ENCODE measurements around the gene NFATC3.
"Not testable (repeated sequence)": the region's sequence is repeated elsewhere in the genome, so short reads cannot be mapped to it uniquely, and the experiment has no call there.

NFATC3 gene

DNA sequence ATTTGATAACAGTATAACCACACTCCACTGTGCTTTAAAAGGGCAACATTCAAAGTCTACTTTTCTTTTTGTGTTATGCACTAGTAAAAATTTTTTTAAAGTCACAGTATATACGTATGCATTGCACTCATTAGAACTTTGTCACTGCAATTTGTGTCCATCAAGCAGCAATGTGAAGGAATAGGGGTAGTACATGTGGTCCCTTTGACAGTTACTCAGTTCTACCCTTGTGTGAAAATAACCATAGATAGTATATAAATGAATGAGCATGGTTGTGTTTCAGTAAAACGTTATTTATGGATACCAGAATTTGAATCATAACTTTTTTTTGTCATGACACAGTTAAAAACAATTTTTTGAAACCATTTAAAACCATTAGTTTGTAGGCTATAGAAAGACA is 30.7 kb downstream of the NFATC3 start:
- no peak for DNase-seq (ENCODE audit: low read depth in 1 of 2, low spot score in 1 of 2)

DNA sequence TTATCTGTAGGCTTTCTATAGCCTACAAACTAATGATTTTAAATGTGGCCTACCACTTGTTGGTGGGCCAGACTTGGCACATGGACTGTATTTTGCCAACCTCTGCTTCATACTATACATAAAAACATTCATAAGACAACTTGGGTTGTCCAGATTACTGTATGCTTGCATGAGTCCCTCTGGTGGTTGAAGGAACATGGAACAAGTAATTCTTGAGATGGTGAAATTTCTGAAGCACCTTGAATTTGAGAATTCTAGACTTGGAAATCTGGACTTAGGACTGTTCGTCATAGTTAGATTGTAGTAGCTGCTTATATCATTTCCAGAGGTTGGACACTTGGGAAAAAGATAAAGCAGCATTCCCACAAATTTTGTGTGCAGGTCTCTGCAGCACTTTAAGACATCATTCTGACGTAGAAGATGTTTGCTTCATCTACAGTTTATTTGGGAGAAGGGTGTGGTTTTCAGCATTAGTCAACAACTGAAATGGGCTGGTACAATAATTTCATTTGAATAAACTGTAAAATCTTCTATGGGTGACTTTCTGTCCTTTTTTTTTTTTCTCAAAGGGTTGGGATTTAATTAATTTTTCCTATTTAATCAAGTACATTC is 31.2 kb downstream of the NFATC3 start:
- no peak for DNase-seq (ENCODE audit: low read depth in 1 of 2, low spot score in 1 of 2)

DNA sequence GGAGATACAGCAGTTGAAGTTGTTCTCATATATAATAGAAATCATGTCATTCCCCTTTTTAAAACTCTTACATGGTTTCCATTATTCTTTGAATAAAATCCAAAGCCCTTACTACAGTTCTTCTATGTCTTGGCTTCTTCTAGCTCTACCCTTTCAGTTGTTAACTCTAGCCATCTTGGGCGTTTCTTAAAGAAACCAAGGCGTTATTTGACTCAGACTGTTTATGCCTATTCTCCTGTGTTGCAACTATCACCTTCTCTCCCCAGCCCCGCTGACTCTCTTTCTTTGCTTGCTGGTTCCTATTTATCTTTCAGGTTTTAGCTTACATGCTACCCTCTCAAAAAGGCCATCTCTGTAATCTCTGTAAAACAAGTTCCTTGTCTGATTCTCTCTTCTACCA is 32.7 kb downstream of the NFATC3 start:
- DNase-seq (ENCODE audit: low read depth in 1 of 2, low spot score in 1 of 2): no peak

DNA sequence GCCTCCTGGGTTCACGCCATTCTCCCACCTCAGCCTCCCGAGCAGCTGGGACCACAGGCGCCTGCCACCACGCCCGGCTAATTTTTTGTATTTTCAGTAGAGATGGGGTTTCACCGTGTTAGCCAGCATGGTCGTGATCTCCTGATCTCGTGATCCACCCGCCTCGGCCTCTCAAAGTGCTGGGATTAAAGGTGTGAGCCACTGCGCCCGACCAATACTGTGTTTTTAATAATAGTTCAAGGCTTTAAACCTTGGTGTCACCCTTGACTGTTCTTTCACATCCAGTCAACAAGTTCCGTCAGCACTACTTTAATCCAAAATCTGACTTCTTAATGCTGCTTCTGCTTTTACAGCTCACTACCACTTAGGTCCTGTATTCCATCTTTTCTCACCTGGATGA is 33.8 kb downstream of the NFATC3 start:
- DNase-seq (ENCODE audit: low read depth in 1 of 2, low spot score in 1 of 2): not testable (repeated sequence)

DNA sequence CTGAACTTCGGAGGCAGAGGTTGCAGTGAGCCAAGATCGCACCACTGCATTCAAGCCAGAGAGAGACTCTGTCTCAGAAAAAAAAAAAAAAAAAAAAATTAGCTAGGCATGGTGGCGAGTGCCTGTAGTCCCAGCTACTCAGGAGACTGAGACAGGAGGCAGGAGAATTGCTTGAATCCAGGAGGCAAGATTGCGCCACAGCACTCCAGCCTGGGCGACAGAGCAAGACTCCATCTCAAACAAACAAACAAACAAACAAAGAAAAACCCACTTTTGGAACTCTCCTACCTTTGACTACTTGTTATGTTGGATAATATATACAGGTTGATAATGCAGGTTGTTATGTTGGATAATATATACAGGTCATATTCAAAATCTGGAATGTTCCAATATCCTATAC is 35.3 kb downstream of the NFATC3 start:
- not testable (repeated sequence) for DNase-seq (ENCODE audit: low read depth in 1 of 2, low spot score in 1 of 2)

DNA sequence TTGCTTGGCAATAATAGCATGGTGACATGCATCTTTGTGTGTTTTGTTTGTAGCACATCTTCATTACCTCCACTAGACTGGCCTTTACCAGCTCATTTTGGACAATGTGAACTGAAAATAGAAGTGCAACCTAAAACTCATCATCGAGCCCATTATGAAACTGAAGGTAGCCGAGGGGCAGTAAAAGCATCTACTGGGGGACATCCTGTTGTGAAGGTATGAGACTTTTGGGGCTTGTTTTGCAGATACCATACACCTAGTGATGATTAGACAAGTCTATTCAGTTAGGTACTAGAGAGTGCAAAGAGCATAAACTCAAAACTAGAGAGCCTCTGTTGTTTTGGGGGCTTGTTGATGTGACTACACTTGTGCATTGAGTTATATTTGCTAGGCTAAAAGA is 41.2 kb downstream of the NFATC3 start:
- no peak for DNase-seq (ENCODE audit: low read depth in 1 of 2, low spot score in 1 of 2)

DNA sequence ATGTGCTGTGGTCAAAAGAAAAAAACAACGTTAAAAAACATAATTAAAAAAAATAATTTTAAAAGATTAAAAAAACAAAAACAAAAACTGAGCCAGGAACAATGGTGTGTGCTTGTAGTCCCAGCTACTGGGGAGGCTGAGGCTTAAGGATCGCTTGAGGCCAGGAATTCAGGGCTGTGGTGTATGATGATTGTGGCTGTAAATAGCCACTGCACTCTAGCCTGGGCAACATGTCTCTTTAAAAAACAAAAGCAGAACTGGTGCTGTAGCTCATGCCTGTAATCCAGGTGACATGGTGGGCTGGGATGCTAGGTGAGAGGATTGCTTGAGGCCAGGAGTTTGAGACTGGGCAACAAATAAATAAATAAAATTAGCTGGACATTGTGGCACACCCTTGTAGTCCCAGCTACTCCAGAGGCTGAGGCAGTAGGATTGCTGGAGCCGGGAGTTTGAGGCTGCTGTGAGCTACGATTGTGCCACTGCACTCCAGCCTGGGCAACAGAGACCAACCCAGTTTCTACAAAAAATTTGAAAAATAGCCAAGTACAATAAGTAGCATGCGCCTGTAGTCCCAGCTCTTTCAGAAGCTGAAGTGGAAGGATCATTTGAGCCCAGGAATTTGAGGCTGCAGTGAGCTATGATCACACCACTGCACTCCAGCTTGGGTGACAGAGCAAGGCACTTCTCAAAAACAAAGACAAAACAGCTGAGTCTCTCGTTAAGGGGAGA is 43.6 kb downstream of the NFATC3 start:
- DNase-seq (ENCODE audit: low read depth in 1 of 2, low spot score in 1 of 2): no peak

DNA sequence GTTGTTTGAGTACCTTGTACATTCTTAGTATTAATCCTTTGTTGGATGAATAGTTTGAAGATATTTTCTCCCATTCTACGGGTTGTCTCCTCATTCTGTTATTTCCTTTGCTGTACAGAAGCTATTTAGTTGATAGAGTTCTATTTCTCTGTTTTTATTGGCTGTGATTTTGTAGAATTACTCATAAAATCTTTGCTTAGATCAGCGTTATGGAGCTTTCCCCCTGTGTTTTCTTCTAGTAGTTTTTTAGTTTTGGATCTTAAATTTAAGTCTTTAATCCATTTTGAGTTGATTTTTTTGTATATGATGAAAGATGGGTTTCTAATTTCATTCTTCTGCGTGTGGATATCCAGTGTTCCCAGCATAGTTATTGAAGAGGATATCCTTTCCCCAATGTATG is 45.4 kb downstream of the NFATC3 start:
- DNase-seq (ENCODE audit: low read depth in 1 of 2, low spot score in 1 of 2): no peak

DNA sequence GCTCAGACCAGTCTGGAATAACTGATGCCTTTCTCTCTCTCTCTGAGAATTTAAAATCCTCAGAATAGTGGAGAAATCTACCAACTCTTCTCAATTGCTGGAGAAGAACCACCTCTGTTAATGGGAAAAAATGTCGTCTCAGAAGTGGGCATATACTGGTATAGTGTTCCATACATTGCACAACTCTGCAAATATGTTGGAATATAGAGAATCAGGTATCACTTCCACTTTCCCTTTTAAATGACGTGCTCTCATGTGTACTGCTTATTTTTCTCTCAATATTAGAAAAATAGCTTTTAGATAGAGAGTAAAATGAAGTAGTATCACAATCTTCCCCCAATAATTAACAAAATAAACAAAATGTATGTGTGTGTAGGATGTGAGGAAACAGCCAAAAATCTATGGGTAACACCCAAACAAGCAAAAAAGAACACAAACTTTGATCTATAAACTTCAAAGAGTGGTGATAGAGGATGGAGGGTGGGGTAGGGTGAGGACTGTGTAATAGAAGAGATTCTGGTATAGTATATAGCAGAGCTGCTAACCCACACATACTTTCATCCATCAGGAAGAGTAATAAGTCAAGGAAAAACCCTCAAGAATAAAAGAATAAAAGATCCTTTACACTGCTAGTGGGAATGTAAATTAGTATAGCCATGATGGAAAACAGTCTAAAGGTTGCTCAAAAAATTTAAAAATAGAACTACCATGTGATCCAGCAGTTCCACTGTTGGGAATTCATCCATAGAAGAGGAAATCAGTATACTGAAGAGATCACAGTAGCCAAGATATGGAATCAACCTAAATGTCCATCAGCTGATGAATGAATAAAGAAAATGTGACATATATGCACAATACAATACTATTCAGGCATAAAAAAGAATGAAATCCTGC is 46.9 kb downstream of the NFATC3 start:
- DNase-seq (ENCODE audit: low read depth in 1 of 2, low spot score in 1 of 2): no peak

DNA sequence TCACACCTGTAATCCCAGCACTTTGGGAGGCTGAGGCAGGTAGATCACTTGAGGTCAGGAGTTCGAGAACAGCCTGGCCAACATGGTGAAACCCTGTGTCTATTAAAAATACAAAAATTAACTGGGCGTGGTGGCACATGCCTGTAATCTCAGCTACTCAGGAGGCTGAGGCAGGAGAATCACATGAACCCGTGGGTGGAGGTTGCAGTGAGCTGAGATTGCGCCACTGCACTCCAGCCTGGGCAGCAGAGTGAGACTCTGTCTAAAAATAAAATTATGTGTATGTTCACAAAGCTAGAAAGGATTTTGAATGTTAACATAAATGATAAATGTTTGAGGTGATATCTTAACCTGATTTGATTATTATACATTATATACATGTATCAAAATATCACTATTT is 47.8 kb downstream of the NFATC3 start:
- DNase-seq (ENCODE audit: low read depth in 1 of 2, low spot score in 1 of 2): not testable (repeated sequence)

DNA sequence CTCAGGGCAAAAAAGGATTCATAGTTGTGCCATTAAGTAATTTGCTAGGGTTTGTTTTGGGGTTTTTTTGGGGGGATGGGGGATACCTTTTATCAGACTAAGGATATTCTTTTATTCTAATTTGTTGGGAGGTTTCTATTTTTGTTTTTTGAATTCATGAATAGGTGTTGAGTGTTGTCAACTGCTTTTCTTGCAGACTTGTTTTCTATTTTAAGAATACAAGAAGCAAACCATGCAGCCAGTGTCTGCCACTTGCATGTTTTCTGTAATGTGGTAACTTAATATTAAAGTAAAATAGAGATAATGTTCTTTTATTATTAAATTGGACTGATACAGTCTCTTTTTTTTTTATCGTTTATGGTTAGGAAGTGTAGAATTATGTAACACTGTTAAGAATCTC is 49.5 kb downstream of the NFATC3 start:
- no peak for DNase-seq (ENCODE audit: low read depth in 1 of 2, low spot score in 1 of 2)

DNA sequence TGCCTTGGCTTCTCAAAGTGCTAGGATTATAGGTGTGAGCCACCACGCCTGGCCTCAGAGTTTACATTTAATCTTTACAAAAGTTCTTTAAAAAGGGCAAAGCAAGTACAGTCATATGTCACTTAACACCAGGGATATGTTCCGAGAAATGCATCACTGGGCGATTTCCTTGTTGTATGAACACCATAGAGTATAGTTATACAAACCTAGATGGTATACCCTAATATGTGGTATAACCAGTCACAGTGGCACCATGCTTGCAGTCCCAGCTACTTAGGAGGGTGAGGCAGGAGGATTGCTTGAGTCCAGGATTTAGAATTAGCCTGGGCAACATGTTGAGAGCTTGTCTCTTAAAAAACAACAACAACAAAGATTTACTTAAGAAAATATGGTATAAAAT is 51.3 kb downstream of the NFATC3 start:
- no peak for DNase-seq (ENCODE audit: low read depth in 1 of 2, low spot score in 1 of 2)

DNA sequence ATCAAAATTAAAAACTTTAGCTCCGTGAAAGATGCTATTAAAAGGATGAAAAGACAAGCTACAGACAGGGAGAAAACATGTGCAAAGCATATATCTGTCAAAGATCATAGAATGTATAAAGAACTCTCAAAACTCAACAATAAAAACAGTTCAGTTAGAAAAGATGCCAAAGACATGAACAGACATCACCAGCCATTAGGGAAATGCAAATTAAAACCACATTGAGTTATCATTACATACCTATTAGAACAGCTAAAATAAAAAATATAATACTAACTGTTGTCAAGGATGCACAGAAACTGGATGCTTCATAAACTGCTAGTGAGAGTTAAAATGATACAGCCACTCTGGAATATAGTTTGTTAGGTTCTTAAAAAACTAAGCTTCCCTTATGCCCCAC is 58.8 kb downstream of the NFATC3 start:
- DNase-seq (ENCODE audit: low read depth in 1 of 2, low spot score in 1 of 2): no peak

DNA sequence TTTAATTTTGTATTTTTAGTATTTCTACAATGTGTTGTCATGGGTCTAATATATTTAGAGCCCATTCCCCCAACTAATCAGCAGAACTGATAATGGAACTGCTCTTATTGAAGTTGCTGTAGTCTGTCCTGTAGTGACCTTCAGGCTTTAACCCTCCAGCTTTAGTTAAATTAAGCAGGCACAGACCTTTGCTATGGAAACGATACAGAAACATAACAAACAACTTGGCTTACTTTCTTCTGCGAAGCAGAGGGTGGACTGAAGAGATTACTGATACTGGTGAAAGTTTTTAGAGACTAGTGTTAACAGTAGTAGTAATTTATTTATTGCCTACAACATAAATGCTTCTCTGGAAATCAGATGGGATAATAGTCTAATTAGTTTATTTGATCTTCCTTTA is 61.4 kb downstream of the NFATC3 start:
- no peak for DNase-seq (ENCODE audit: low read depth in 1 of 2, low spot score in 1 of 2)

DNA sequence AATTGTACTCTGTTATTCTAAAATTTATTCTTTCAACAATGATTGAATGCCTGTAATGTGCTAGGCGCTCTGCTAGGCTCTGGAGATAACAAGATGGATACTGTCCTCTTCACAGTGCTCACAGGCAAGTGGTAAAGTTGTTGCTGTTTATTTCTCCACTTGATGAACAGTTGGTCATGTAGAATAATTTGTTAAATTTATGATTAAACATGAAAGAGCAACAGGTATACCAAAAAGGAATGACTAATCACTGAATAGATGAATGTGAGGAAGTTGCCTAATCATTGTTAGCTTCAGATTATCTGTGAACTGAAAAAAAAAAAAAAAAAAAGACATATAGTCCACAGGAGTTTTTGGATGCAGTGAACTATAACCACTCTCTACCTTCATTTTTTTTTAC is 62.3 kb downstream of the NFATC3 start:
- DNase-seq (ENCODE audit: low read depth in 1 of 2, low spot score in 1 of 2): no peak

DNA sequence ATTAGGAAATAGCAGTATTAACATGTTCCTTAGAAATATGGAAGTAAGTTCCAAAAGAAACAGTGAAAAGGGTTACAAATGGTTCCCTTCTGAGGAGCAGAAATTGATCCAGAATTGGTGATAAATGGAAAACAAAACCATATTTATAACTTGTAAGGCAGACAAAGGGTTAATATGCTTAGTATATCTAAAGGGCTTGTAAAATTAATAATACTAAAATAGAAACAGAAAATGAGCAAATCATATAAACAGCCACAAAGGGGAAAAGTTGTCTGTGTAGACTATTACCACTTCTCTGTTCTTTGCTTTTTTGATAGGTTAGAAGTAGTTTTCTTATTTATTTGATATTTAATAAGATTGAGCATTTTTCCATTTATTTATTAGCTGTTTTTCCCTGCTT is 64.4 kb downstream of the NFATC3 start:
- DNase-seq (ENCODE audit: low read depth in 1 of 2, low spot score in 1 of 2): no peak

DNA sequence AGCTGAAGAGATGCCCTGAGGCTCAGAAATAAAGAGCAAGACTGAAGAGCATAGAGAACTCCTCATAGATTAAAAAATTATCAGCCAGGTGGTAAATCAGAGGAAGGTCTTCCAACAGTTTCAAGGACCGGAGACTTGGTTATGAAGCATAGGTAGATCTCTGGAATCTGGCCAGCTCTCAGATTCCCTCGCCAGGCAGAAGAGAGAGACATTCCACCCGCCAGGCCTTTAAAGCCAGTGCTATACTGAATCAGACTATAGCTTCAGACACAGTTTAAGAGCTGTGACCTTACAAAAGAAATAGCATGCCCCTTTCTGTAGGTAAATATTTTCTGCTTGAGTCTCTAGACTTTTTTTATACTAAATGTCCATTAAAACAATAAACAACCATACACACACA is 70.3 kb downstream of the NFATC3 start:
- DNase-seq (ENCODE audit: low read depth in 1 of 2, low spot score in 1 of 2): no peak

DNA sequence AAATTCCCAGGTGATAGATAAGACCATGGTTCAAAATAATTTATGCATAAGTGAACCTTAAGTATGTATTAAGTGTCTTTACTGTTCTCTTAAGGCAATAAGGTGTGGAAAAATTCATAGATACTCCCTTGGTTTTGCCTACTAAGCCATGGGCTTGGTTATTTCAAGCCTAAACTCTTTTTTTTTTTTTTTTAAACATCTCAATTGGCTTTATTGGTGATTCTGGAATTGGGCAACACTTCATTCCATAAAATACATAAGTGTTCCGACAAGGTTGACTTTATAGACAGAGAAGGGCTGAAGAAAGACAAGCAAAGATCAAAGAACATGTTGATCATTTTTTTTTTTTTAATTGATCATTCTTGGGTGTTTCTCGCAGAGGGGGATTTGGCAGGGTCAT is 77.2 kb downstream of the NFATC3 start:
- DNase-seq (ENCODE audit: low read depth in 1 of 2, low spot score in 1 of 2): no peak

DNA sequence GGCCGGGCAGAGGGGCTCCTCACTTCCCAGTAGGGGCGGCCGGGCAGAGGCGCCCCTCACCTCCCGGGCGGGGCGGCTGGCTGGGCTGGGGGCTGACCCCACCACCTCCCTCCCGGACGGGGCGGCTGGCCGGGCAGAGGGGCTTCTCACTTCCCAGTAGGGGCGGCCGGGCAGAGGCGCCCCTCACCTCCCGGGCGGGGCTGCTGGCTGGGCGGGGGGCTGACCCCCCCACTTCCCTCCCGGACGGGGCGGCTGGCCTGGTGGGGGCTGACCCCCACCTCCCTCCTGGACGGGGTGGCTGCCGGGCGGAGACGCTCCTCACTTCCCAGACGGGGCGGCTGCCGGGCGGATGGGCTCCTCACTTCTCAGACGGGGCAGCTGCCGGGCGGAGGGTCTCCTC is 78.1 kb downstream of the NFATC3 start:
- DNase-seq (ENCODE audit: low read depth in 1 of 2, low spot score in 1 of 2): not testable (repeated sequence)

DNA sequence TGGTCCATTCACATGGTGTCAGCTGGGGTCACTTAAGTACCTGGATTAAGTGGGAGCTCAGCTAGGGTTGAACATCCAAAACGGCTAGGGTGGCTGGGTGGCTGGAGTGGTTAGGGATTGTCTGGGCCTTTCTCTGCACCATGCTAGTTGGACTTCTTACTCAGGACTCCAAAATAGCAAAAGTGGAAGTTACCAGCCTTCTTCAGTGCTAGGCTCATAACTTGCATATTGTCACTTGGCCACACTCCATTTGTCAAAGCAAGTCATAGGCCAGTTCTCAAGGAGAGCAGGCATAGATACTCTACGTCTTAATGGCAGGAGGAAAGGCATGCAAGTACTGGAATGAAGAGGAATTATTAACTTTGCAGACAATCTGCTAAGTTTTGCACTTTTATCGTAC is 81.1 kb downstream of the NFATC3 start:
- no peak for DNase-seq (ENCODE audit: low read depth in 1 of 2, low spot score in 1 of 2)

DNA sequence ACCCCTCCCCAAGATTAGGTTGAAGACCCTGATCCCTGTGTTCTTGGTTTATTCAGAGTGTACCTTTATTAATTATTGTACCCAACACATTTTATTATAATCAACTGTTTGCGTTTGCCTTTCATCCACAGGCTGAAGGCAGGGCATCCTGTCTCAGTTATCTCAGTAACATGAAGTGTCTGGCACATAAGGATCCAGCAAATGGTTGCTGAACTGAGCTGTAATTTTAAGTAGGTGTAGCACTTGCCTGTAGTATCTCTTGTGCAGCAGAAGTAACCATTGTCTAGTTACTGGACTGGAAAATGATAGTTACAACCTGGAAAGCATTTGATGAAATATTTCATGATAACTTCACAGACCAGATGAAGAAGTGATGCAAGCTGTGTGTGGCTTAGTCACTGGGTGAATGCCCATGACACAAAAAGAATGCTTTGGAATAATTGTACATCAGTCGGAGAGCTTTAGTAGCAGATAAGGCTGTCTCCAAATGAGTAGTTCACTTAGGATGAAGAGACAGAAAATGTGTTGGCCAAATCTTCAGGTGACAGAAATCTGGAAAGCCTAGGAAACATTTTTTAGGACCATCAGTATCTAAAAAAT is 94.1 kb downstream of the NFATC3 start:
- no peak for DNase-seq (ENCODE audit: low read depth in 1 of 2, low spot score in 1 of 2)

DNA sequence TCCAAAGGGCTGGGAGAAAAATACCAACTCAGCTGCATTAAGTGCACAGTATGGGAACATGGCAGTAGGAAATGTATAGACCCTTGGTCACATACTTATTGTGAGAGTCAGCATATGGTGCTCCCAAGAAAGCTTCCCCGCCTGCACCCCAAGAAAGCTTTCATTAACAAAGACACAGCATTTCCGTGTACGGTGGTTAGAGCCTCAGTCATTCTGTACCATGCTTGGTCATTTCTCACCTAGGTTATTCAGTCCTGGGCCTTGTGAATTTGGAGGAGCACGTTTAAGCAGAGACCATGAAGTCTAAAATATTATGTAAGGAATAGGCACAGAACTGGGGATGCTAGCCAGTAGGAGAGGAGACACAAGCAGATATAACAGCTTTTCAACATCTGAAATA is 94.7 kb downstream of the NFATC3 start:
- no peak for DNase-seq (ENCODE audit: low read depth in 1 of 2, low spot score in 1 of 2)
